GM19238 (cell line): ENCODE measurements around the gene GALNT2.

ENCODE experiments used
- DNase-seq: peaks from one replicate; pipeline ENCODE4 v3.0.0; 2011; ENCODE audit warnings: low spot score; ENCODE audit not compliant: insufficient read length

The GALNT2 gene

DNA sequence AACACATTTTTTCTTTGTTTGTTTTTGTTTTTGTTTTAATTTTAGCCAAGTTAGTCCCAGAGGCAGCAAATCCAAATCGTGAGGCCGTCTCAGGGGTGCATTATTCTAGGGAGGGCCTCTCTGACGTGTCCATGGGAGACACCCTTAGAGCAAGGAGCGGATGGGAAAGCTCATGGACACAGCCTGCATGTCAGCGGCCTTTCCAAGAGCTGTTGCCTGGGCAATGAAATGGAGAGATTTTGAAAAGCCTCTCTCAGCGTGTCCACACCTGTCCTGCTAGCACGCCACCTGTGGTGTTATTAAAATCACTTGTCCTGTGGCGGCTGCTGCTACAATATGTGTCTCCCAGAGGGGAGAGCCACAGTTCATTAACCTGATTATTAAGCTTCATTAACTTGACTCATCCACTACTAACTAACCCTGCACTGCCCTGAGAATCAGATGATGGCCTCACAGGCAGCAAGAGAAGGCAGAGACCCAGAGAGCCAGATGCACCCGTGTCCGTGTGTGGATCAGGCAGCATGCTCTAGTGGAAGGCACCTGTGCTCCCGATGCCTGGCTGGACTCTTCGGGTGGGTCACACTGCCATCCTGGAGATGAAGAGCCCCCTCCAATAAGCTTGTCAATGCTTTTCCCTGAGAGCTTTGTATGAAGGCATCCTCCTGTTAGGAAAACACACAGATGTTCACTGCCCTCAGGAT is 225.8 kb downstream of the GALNT2 start:
- no peak for DNase-seq

DNA sequence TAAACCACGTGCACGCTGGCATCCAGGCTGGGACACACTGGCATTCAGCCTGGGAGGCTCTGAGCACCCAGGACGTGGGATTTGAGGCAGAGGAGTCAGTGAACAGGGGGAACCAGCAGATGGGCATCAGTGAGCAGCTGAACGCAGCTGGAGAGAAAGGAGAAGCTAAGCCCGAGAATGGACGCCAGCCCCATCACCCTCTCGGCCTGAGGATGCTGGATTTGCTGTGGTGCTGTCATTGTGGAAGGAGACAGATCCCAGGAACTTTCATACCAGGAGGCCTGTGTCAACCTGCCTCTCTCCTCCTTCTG is 226.3 kb downstream of the GALNT2 start:
- no peak for DNase-seq

DNA sequence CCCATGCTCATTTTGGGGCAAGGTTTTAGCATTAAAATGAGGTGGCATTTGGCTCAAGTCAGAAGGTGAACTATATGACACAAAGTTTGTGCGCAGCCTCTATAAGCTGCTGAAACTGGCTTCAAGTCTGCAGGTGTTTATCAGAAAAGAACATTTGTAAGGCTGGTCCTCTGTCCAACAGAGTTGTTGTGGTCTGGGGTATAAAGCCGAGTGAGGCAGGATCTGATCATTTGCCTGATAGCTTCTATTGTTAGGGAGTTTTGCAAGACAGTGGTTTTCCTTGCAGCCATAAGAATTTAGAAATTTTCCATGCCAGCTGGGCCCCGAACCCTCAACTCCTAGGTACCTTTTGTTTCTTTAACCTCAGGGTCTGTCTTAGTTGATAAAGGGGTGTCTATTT is 228.3 kb downstream of the GALNT2 start:
- no peak for DNase-seq

DNA sequence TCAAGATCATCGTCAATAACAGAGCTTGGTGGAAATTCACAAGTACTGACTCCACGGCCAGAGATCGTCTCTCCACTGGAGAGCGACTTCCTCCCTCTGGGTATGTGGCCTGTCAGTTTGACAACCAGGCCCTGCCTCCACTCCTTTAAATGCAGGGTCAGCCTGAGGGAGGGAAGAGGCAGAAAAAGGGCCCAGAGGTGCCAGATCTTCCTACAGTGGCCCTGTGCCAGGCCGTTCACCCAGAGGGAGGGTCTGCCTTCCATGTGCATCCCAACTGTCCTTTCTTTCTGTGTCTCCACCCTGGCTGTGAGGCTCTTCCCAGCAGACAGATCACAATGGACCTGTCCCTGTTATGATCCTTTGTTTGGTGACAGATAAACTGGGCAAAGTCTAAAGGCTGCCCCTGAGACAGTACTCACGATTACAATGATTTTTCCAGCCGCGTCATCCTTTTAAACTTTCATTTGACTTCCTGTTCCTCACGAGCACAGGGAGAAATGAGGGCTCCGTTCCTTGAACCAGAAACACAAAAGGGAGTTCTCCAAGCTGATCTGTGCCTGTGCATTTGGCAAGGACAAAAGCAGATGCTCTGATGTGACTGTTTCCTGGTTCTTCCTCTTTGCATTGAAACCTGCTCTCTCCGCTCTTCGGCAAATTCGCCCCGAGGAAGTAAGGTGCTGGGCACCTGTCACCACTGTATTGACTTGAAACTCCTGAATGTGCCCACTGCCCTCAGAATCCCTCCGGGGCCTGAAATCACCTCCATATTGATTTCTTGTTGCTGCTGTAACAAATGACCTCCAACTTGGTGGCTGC is 232.4 kb downstream of the GALNT2 start:
- DNase-seq: no peak

DNA sequence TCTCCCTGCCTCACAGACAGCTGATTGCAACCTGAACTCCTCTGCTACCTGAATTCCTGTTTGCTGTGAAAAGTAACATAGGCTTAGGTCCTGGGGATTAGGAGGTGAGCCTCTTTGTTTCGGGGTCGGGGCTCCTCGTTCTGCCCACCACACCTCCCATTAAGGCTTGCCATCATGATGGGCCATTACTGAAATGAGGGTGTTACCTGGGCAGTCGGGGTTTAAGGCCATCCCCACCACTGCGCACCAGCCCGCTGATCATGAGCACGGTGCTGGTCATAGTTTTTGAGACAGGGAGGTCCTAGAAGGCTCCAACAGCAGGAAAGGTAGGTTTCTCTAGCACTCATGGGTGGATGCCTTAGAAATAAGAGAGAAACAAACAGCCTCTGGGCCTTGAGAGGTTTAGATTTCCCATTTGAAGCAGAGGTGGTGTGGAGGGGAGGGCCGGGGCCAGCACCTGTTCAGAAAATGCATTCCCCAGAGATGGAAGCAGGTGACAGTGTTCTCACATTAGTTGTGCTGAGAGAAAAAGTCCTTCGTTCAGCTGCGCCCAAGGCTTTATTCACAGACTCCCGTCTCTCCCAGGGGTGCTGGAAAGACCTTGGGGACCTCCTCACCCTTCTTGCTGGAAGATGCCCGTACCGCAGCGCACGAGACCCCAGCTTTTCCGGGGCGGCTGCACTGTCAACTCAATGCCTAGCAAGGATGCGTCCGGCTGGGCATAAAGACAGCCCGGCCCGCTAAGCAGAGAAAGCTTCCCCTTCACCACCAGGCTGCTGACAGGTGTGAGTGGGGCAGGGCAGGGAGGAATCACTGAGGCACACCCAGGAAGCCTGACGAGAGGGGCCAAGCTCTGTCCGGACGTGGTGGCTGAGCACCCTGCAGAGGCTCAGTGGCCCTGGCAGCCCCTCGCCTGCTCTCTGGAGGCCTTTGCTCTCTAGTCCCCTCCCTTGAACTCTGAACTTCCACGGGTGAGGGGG is 233.6 kb downstream of the GALNT2 start:
- no peak for DNase-seq

DNA sequence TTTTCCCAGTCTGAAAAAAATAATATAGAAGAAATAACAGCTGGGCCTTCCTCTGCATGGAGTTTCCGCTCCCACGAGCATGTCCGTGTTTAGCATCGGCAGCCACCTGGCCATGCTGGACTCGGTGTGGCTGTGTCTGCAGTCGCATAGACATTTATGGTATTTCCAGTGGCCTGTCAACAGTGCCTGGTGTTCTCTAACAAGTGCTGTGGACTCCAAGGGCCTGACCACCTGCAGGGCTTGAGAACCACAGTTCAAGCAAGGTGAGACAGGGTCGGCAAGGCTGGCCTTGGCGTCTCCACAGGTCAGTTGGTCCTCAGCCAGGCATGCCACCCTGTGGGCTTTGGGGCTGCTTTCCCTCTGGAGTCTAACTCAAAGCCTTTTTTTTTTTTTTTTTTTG is 234.3 kb downstream of the GALNT2 start:
- DNase-seq: no peak

DNA sequence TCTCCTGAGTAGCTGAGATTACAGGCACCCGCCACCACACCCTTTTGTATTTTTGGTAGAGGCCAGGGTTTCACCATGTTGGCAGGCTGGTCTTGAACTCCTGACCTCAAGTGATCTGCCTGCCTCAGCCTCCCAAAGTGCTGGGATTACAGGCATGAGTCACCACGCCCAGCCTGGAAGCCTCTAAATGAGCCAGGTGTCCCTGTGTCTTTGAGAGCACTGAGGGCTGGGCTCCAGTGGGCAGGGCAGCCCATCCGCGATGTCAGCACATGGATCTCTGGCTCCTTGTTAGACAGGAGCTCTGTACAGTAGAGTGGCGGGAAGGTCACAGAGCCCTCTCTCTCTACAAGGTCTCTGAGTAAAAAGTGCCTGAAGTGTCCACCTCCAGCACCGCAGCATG is 234.8 kb downstream of the GALNT2 start:
- DNase-seq: no peak

DNA sequence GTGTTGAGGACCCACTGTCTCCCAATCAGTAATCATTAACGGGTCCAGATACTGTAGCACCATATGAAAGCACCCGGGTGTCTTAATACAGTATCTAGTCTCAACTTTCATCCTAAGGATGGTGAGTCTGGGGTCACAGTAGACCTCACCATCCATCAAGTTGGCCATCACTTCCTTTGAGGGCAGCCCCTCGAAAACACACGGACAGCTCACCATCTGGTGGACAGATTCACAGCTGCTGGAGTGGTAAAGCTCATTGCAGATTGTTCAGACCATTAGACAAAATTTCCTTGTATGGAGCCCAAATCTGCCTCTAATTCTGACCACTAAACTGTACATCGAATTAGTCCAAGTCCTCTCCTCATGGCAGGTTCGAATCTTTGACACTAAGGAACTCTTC is 236.0 kb downstream of the GALNT2 start:
- DNase-seq: no peak

DNA sequence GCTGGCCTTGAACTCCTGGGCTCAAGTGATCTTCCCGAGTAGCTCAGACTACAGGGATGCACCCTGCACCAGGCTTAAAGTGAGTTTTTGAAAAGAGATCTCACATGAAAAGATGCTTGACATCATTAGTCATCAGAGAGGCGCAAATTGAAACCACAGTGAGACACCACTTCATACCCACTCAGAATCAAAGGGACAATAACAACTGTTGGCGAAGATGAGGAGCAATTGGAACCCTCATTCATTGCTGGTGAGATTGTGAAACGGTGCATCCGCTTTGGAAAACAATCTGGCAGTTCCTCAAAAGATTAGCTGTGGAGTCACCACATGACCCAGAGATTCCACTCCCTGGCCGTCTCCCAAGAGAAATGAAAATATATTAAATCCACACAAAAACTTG is 236.8 kb downstream of the GALNT2 start:
- no peak for DNase-seq

DNA sequence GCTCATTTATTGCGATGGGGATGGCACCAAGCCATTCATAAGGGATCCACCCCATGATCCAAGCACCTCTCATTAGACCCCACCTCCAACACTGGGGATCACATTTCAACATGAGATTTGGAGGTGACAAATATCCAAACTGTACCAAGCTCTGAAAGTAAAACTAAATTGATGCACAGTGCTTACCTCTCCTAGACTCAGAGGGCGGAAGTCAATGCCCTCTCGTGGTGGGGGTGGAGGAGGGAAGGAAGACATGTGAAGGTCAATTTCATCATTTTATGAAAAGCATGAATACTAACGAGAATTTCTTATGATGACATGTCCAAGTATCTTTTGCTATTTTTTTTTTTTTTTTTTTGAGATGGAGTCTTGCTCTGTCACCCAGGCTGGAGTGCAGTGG is 239.1 kb downstream of the GALNT2 start:
- DNase-seq: no peak

DNA sequence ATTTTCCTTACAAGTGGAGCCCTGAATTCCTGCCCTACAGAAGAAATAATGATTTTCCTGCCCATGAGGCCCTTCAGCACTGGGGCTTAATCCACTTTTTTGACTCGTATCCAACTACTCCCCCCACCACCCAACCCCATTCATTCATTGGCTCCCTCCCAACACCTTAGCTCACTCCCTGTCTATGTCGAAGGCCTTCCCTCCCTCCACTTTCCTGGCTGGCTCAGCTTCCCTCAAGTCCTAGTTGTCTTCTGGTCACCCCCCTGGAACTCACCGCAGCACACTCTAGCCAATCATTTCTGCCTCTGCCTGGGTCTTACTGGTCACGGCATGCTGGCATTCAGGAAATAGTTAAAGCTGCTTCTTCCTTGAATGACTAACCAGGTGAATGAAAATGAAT is 240.2 kb downstream of the GALNT2 start:
- no peak for DNase-seq

DNA sequence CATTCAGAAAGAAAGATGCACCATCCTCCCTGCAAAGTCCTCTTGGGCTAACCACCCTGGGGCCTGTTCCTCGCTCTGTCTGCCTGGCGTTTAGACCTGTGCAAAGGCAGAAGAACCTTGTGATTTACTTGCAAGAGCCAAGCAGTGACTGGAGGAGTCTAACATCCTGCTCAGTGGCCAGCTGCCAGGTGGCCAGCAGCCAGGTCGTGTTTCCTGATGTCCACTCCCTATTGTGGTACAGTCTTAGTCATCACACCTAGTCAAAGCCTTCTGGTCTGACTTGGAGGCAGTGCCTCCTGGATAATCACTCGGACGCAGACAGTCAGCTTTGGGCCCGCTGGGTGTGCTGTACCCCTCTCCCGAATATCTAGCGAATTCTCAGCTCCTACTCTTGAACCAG is 241.0 kb downstream of the GALNT2 start:
- no peak for DNase-seq

DNA sequence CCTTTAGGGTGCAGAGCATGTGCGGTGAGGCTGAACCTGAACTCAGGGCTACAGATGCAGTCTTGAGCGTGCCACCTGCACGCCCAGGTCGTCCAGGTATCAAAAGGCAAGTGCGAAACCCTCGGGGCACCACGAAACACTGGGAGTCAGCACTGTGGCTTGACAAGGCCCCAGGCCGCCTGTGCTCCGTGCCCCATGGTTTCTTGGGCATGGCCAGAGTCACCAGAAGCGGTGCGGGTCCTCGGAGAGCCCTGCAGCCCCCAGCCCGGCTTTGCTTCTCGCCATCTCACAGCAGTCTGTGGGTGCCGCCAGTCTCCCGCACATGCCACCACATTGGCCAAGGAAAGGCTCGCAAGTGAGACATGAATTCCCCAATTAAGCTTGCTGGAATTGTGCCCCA is 241.8 kb downstream of the GALNT2 start:
- DNase-seq: no peak

DNA sequence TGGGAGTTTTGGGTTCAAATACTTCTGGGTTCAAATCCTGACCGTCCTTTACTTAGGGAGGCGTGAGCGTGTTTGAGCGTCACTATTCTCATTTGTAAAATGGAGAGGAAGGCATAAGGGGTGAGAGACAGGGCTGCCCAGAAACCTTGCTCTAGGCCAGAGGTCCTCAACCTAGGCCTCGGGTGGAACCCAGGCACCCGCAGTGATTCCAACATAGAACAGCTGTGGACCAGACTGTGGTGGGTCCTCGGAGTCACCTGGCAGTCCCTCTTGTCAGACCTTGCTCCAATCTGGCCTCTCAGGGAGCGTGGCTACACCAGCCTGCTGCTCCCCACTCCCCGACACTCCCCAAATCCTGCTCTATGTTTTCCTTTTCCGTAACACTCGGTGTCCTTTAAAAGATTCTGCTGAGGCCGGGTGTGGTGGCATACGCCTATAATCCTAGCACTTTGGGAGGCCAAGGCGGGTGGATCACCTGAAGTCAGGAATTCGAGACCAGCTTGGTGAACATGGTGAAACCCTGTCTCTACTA is 242.7 kb downstream of the GALNT2 start:
- no peak for DNase-seq

DNA sequence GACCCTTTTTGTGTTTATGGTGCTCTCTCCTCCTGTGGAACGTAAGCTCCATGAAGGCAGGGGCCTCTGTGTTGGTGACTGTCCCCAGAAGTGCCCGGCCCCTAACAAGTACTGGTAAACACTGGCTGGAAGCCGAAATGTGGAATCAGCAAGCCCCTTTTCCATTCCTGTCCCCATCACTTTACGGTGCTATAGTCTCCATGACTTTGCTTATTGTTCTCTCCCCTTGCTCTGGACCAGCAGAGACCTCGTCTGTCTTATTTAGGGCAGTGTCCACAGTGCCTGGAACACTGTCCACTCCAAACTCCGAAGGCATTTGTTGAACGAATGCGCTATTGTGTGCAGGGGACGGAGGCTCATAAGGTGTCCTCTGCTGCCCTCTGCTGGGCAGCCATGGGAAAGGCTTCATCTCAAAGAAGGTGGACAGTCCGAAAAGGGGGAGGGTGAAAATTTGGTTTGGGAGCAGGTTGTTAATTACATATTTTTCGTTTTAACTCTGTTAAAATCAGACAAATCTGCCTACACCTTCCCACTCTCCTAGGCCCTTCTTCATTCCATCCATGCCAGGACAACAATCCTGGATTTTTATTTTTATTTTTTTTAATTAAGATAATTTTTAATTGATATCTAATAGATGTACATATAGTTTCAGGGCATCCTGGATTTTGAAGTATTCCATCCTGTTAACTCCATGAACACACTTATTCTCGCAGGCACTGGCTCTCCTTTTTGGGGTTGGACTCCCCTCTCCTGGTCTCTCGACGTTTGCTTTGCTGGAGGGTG is 243.5 kb downstream of the GALNT2 start:
- DNase-seq: peak; percentile 69

DNA sequence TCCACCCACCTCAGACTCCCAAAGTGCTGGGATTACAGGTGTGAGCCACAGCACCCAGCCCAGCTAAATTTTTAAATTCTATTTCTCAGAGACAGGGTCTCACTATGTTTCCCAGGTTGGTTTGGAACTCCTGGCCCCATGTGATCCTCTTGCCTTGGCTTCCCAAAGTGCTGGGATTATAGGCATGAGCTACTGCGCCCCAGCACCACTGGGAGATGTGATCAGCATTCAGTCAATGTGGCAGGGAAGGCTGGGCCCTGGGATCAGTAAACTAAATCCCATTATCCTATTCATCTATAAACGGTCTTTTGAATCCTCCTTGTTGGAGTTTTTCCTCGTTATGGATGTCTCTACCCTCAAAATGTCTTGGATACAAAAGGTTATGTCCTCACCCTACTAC is 245.6 kb downstream of the GALNT2 start:
- no peak for DNase-seq

DNA sequence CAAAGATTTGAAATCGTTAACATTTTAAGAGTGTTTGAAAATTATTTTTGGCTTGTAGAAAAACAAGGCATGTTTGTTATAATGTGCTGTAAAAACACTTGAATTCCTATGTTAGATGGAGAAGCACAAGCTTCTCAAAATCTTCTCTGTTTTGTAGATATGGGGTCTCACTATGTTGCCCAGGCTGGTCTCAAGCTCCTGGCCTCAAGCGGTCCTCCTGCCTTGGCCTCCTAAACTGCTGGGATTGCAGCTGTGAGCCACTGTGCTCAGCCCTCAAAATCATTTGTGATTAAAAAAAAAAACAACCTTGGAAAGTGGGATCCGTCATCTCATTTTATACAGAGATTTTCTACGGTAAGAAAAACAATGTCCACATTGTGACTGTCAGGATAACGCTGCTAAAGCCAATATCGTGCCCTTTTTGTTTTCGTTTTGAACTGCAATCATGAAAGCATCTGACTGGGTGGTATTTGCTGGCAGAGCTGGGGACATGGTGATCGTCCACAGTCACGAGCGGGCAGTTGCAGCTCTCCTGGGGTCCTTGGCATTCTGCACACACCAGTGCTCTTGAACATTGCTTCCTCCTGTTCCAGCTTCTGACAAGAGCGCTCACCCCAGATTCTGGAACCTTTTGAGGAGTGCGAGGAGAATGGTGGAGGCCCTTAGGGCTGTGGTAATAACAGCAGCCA is 246.6 kb downstream of the GALNT2 start:
- DNase-seq: no peak

DNA sequence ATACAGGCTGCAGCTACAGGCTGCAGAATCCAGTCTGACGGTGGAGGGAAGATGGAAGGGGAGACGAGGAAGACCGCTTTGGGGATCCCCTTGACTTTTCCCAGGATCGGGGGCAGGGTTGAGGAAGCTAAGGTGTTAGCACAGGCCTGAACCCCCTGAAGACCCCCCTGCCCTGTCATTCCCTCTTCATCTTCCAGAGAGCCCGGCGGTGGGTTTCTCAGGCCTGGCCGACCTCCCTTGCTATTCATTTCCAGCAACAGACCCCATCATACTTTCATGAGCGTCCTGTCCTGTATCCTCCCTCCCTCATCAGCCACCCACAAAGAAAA is 247.1 kb downstream of the GALNT2 start:
- no peak for DNase-seq

DNA sequence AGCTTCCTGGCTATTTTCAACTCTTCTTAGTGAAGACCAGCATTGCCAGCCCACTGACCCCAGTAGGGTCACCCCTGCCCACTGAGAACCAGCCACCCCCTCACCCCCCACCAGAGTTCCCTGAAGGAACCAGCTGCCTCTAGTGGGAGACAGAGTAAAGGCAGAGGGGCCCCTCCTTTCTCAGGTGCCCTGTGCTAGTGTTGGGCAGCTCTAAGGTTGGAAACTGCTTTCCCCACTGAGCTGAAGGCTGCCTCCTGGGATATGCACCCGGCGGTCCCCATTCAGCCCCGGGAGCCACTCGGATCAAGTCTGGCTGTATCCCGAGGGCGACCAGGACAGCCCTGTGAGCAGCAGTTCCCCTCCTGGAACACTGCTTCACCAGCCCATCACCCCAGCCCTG is 248.1 kb downstream of the GALNT2 start:
- no peak for DNase-seq

DNA sequence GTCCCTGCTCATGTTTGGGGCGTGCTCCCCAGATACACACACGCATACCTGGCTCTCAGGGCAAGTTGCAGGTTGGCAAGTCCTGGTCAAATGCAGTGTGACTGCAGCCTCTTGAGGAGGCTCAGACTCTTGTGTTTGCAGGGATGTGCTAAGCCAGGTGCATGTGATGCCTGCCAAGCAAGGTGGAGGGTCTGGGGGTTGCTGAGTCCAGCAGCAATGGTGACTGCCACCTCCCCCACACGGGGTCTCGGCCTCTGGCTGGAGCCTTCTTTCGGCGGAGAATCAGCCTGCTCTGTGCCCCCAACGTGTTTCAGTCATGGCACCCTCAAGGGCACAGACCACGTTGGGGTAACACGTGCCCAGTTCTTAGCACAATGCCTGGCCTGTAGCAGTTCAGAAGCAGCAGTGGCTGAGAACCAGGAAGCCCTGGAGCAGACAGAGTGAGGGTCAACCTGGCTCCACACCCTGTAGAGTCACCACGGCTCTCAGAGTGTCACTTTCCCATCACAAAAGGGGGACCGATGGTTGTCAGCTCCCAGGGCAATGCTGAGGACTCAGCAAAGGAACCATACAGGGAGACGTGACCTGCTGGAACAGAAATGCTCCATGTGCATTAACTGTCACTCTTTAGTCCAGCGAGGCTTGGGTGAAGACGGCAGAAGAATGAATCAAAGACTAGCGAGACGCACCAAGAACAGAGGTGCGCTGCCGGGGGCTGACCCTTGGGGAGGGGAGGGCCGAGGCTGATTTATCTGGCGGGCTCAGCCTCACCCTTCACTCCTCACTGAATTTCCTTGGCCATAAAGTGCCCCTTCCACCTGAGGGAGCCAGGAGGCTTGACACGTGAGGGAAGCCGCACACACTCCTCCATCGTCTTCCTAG is 250.1 kb downstream of the GALNT2 start:
- no peak for DNase-seq
